Activated T-cell treated with anti-CD3 and anti-CD28 coated beads for 1 hour (primary cell): ENCODE data around the gene PTPRE.

Experiments used
- DNase-seq: peaks from one replicate; pipeline ENCODE4 v3.0.0-alpha.2; 2020; ENCODE audit warnings: low read depth

Gene PTPRE

GRCh38 chr10:127926455-127926854, 19.6 kb downstream of the PTPRE start:
- no peak for DNase-seq

- DNase-seq: no peak
Measured at GRCh38 chr10:127928021-127928806, 21.3 kb downstream of the PTPRE start.

GRCh38 chr10:127932521-127933270, 25.8 kb downstream of the PTPRE start:
- DNase-seq: no peak

GRCh38 chr10:127933271-127933670, 26.4 kb downstream of the PTPRE start:
- DNase-seq: no peak

GRCh38 chr10:127934383-127934782, 27.5 kb downstream of the PTPRE start:
- no peak for DNase-seq

- DNase-seq: no peak
Measured at GRCh38 chr10:127935071-127935561, 28.2 kb downstream of the PTPRE start.

- DNase-seq: no peak
Measured at GRCh38 chr10:127937069-127937468, 30.2 kb downstream of the PTPRE start.

- no peak for DNase-seq
Measured at GRCh38 chr10:127937915-127938463, 31.1 kb downstream of the PTPRE start.

GRCh38 chr10:127939786-127940330, 33.0 kb downstream of the PTPRE start:
- DNase-seq: no peak

GRCh38 chr10:127940866-127941640, 34.1 kb downstream of the PTPRE start:
- DNase-seq: no peak

GRCh38 chr10:127942811-127943210, 35.9 kb downstream of the PTPRE start:
- no peak for DNase-seq

GRCh38 chr10:127943336-127943910, 36.5 kb downstream of the PTPRE start:
- no peak for DNase-seq

- DNase-seq: no peak
Measured at GRCh38 chr10:127944256-127944655, 37.4 kb downstream of the PTPRE start.

- no peak for DNase-seq
Measured at GRCh38 chr10:127945341-127945758, 38.4 kb downstream of the PTPRE start.

GRCh38 chr10:127945948-127946711, 39.2 kb downstream of the PTPRE start:
- no peak for DNase-seq

GRCh38 chr10:127947211-127947610, 40.3 kb downstream of the PTPRE start:
- DNase-seq: no peak

GRCh38 chr10:127948791-127949190, 41.9 kb downstream of the PTPRE start:
- no peak for DNase-seq

GRCh38 chr10:127949831-127950230, 42.9 kb downstream of the PTPRE start:
- no peak for DNase-seq

- no peak for DNase-seq
Measured at GRCh38 chr10:127951861-127952574, 45.1 kb downstream of the PTPRE start.

- no peak for DNase-seq
Measured at GRCh38 chr10:127952575-127952869, 45.6 kb downstream of the PTPRE start.
